BLaER1 (cell line): Measurements from ENCODE around the gene CDH13.

Source experiments
- H3K27ac ChIP-seq: shearing (Covaris generic); formaldehyde crosslinking; 2 replicates; pipeline ENCODE4 v1.8.1; 2022
- H3K27me3 ChIP-seq: shearing (Covaris generic); formaldehyde crosslinking; 2 replicates; pipeline ENCODE4 v1.8.1; 2022
- H3K36me3 ChIP-seq: shearing (Covaris generic); formaldehyde crosslinking; 2 replicates; pipeline ENCODE4 v1.8.1; 2022
- H3K4me1 ChIP-seq: shearing (Covaris generic); formaldehyde crosslinking; 2 replicates; pipeline ENCODE4 v1.8.1; 2022
- H3K4me2 ChIP-seq: shearing (Covaris generic); formaldehyde crosslinking; 2 replicates; pipeline ENCODE4 v1.8.1; 2022
- H3K4me3 ChIP-seq: shearing (Covaris generic); formaldehyde crosslinking; 2 replicates; pipeline ENCODE4 v1.8.1; 2022
- H3K9ac ChIP-seq: shearing (Covaris generic); formaldehyde crosslinking; 2 replicates; pipeline ENCODE4 v1.8.1; 2022
- H3K9me3 ChIP-seq: shearing (Covaris generic); formaldehyde crosslinking; 2 replicates; pipeline ENCODE4 v1.8.1; 2022
- H4K20me1 ChIP-seq: shearing (Covaris generic); formaldehyde crosslinking; 2 replicates; pipeline ENCODE4 v1.8.1; 2022
- Cebpa-rat ChIP-seq: shearing (Covaris generic); IDR thresholded peaks from 2 replicates; pipeline ENCODE4 v1.8.1; 2022

The CDH13 gene

GRCh38 chr16:83746611-83747010 lies 1119.8 kb downstream of the CDH13 start:
- H3K27me3 ChIP-seq: no peaks in the 10 kb centered on the region
- no peak for TF ChIP-seq Cebpa-rat
- no peaks in the 10 kb centered on the region for H3K36me3 ChIP-seq
- H3K9me3 ChIP-seq: peaks cover 5% of the 10 kb centered on the region
- H3K4me2 ChIP-seq: no peak overlapping the region; the same call in 1 of the 2 replicates
- H3K27ac ChIP-seq: no peak overlapping the region
- no peak overlapping the region for H3K9ac ChIP-seq
- no peaks in the 10 kb centered on the region for H4K20me1 ChIP-seq
- peaks cover 16% of the 10 kb centered on the region for H3K4me1 ChIP-seq
- no peak overlapping the region for H3K4me3 ChIP-seq

- H4K20me1 ChIP-seq: no peaks in the 10 kb centered on the region
- no peaks in the 10 kb centered on the region for H3K27me3 ChIP-seq
- TF ChIP-seq Cebpa-rat: no peak
- no peak overlapping the region for H3K27ac ChIP-seq
- peaks cover 16% of the 10 kb centered on the region for H3K4me1 ChIP-seq
- peaks cover 5% of the 10 kb centered on the region for H3K9me3 ChIP-seq
- H3K9ac ChIP-seq: no peak overlapping the region
- no peaks in the 10 kb centered on the region for H3K36me3 ChIP-seq
- H3K4me2 ChIP-seq: no peak overlapping the region
- no peak overlapping the region for H3K4me3 ChIP-seq
These were observed 1121.2 kb downstream of the CDH13 start for GRCh38 chr16:83747936-83748335.

- no peak for TF ChIP-seq Cebpa-rat
- H3K36me3 ChIP-seq: no peaks in the 10 kb centered on the region
- H3K27me3 ChIP-seq: no peaks in the 10 kb centered on the region
- H3K27ac ChIP-seq: no peak overlapping the region
- H3K9me3 ChIP-seq: peaks cover 9% of the 10 kb centered on the region; the same call in 1 of the 2 replicates
- H3K4me1 ChIP-seq: no peaks in the 10 kb centered on the region
- no peak overlapping the region for H3K4me2 ChIP-seq
- no peaks in the 10 kb centered on the region for H4K20me1 ChIP-seq
- no peak overlapping the region for H3K4me3 ChIP-seq
- no peak overlapping the region for H3K9ac ChIP-seq
These were observed 1128.6 kb downstream of the CDH13 start for GRCh38 chr16:83755391-83755790.

GRCh38 chr16:83762141-83762991 lies 1135.6 kb downstream of the CDH13 start:
- no peak for TF ChIP-seq Cebpa-rat
- H3K4me2 ChIP-seq: no peak overlapping the region

GRCh38 chr16:83762992-83763358 lies 1136.2 kb downstream of the CDH13 start:
- Histone ChIP-seq H3K9me3 (peaks cover 11% of the 10 kb centered on the region; the same call in 1 of the 2 replicates), H3K4me2 (no peak overlapping the region), H3K27ac (no peak overlapping the region), H3K4me1 (no peaks in the 10 kb centered on the region), H3K27me3 (no peaks in the 10 kb centered on the region), H3K36me3 (no peaks in the 10 kb centered on the region), H3K9ac (no peak overlapping the region), H3K4me3 (no peak overlapping the region), H4K20me1 (no peaks in the 10 kb centered on the region)
- TF ChIP-seq Cebpa-rat: no peak

More at GRCh38 chr16:83762141-83762991, 1135.6 kb downstream of the CDH13 start:
- Histone ChIP-seq H3K36me3 (no peaks in the 10 kb centered on the region), H3K4me3 (no peak overlapping the region), H3K9me3 (peaks cover 11% of the 10 kb centered on the region; the same call in 1 of the 2 replicates), H3K27me3 (no peaks in the 10 kb centered on the region), H4K20me1 (no peaks in the 10 kb centered on the region), H3K9ac (no peak overlapping the region), H3K27ac (no peak overlapping the region), H3K4me1 (no peaks in the 10 kb centered on the region)

- H3K4me2 ChIP-seq: no peak overlapping the region
- H4K20me1 ChIP-seq: no peaks in the 10 kb centered on the region
- no peak overlapping the region for H3K9ac ChIP-seq
- H3K4me3 ChIP-seq: no peak overlapping the region
- peaks cover 9% of the 10 kb centered on the region; the same call in 1 of the 2 replicates for H3K4me1 ChIP-seq
- no peak for TF ChIP-seq Cebpa-rat
- H3K27ac ChIP-seq: no peak overlapping the region
- H3K9me3 ChIP-seq: no peaks in the 10 kb centered on the region
- no peaks in the 10 kb centered on the region for H3K27me3 ChIP-seq
- no peaks in the 10 kb centered on the region for H3K36me3 ChIP-seq
These were observed 1142.2 kb downstream of the CDH13 start for GRCh38 chr16:83768986-83769385.

GRCh38 chr16:83769397-83770008 lies 1142.7 kb downstream of the CDH13 start:
- no peak for TF ChIP-seq Cebpa-rat
- no peak overlapping the region for H3K27ac ChIP-seq
- no peak overlapping the region for H3K4me2 ChIP-seq
- H3K4me3 ChIP-seq: no peak overlapping the region
- no peaks in the 10 kb centered on the region for H3K9me3 ChIP-seq
- H4K20me1 ChIP-seq: no peaks in the 10 kb centered on the region
- H3K27me3 ChIP-seq: no peaks in the 10 kb centered on the region
- H3K9ac ChIP-seq: no peak overlapping the region
- H3K4me1 ChIP-seq: peaks cover 9% of the 10 kb centered on the region; the same call in 1 of the 2 replicates
- no peaks in the 10 kb centered on the region for H3K36me3 ChIP-seq

- Histone ChIP-seq H3K4me3 (no peak overlapping the region), H3K4me2 (no peak overlapping the region), H3K36me3 (no peaks in the 10 kb centered on the region), H4K20me1 (no peaks in the 10 kb centered on the region), H3K9me3 (no peaks in the 10 kb centered on the region), H3K9ac (no peak overlapping the region), H3K4me1 (peaks cover 9% of the 10 kb centered on the region; the same call in 1 of the 2 replicates), H3K27ac (no peak overlapping the region), H3K27me3 (no peaks in the 10 kb centered on the region)
- no peak for TF ChIP-seq Cebpa-rat
These were observed 1144.7 kb downstream of the CDH13 start for GRCh38 chr16:83771306-83771942.

GRCh38 chr16:83772806-83773205 lies 1146.0 kb downstream of the CDH13 start:
- H3K27ac ChIP-seq: no peak overlapping the region
- H3K4me2 ChIP-seq: no peak overlapping the region
- no peak overlapping the region for H3K9ac ChIP-seq
- no peaks in the 10 kb centered on the region for H3K27me3 ChIP-seq
- no peaks in the 10 kb centered on the region for H3K9me3 ChIP-seq
- H4K20me1 ChIP-seq: no peaks in the 10 kb centered on the region
- H3K4me3 ChIP-seq: no peak overlapping the region
- no peaks in the 10 kb centered on the region for H3K36me3 ChIP-seq
- TF ChIP-seq Cebpa-rat: no peak
- H3K4me1 ChIP-seq: peaks cover 9% of the 10 kb centered on the region; the same call in 1 of the 2 replicates

GRCh38 chr16:83774066-83774465 lies 1147.3 kb downstream of the CDH13 start:
- Histone ChIP-seq H3K9ac (no peak overlapping the region), H3K36me3 (no peaks in the 10 kb centered on the region), H3K4me2 (no peak overlapping the region), H3K27ac (no peak overlapping the region), H4K20me1 (no peaks in the 10 kb centered on the region), H3K4me1 (peaks cover 6% of the 10 kb centered on the region; the same call in 1 of the 2 replicates), H3K4me3 (no peak overlapping the region), H3K9me3 (no peaks in the 10 kb centered on the region), H3K27me3 (no peaks in the 10 kb centered on the region)
- no peak for TF ChIP-seq Cebpa-rat
